Natural killer cell treated with Interleukin-12 subunit alpha and Interleukin-12 subunit beta and Interleukin-15 and Interleukin-18, amount 100 ng/mL, for 72 hours (primary cell): ENCODE results near the gene DAPP1. TPM values are rescaled to one million over a fixed set of nuclear protein-coding genes. Genes with fewer than 3 reads are reported as not detected.
"Not testable (repeated sequence)": the region's sequence is repeated elsewhere in the genome, so short reads cannot be mapped to it uniquely, and the experiment has no call there.

Experiments used
- ATAC-seq, 2 donors: fragments of 150-1000 bp; cut with Tn5 transposase in 1 of 2; sonication (Bioruptor Pico), chemical (Tn5 transposase) in 1 of 2; 2 replicates each; pipeline ENCODE4 v1.10.0; 2021
- DNase-seq: peaks from one replicate; pipeline ENCODE4 v3.0.0; 2022; ENCODE audit warnings: low spot score
- H3K27ac Mint-ChIP-seq, 2 donors: 1 replicate in 1 of 2; 2 replicates in 1 of 2; pipeline ENCODE4 v1.8.0; 2022; ENCODE audit warnings: mixed read lengths in 2 of 2, mild to moderate bottlenecking in 1 of 2, moderate library complexity in 1 of 2
- H3K27me3 Mint-ChIP-seq, 2 donors: 1 replicate in 1 of 2; 2 replicates in 1 of 2; pipeline ENCODE4 v1.8.0; 2022; ENCODE audit warnings: mixed read lengths in 2 of 2
- H3K36me3 Mint-ChIP-seq: one replicate; pipeline ENCODE4 v1.8.0; 2022; ENCODE audit warnings: mixed read lengths
- H3K4me1 Mint-ChIP-seq, 2 donors: 1 replicate in 1 of 2; 2 replicates in 1 of 2; pipeline ENCODE4 v1.8.0; 2022; ENCODE audit warnings: low read depth in 2 of 2, mixed read lengths in 2 of 2, mild to moderate bottlenecking in 1 of 2
- H3K4me3 Mint-ChIP-seq: one replicate; pipeline ENCODE4 v1.8.0; 2022; ENCODE audit warnings: mixed read lengths
- H3K9me3 Mint-ChIP-seq: 2 replicates; pipeline ENCODE4 v1.8.0; 2022; ENCODE audit warnings: mixed read lengths
- total RNA-seq, 2 donors: library from RNA; stranded (reverse); gene quantifications; one replicate each; pipeline ENCODE4 v1.2.3, GENCODE V29; 2022

DAPP1 gene
- total RNA-seq, 2 donors from 2014 or later = 15.9 to 23.4 TPM

DNA sequence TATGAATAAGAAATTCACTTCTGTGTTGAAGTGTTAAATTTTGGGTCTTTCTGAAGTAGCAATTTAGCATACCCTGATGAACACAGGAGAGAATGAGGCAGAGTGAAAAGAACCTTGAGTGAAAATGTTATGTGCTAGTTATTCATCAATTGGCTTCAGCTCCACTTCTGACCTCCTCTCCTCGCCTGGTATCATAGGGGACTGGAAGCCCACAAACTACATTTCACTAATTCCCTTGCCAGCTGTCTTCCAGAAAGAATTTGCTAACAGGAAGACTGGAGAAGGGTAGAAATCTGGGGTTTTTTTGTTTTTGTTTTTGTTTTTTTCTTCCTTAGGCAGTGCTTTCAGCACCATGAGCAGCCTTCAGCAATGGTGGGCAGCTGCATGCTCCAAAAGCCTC is 5.5 kb upstream of the DAPP1 start:
- H3K4me1 Mint-ChIP-seq = peaks cover 14 to 21% of the 10 kb centered on the region in 2 donors

GRCh38 chr4:99811850-99812249 is 4.8 kb upstream of the DAPP1 start:
- H3K4me1 Mint-ChIP-seq = peaks cover 22 to 28% of the 10 kb centered on the region in 2 donors
- H3K27me3 Mint-ChIP-seq = peaks cover 10 to 19% of the 10 kb centered on the region in 2 donors

More for the DNA sequence above, 5.5 kb upstream of the DAPP1 start:
- Mint-ChIP-seq H3K4me3 (no peak overlapping the region), H3K27ac (no peak overlapping the region), H3K9me3 (no peaks in the 10 kb centered on the region), H3K27me3 (peaks cover 10 to 19% of the 10 kb centered on the region in 2 donors), H3K36me3 (no peaks in the 10 kb centered on the region)
- DNase-seq = no peak
- no peak for ATAC-seq

GRCh38 chr4:99815597-99816011 is 1.0 kb upstream of the DAPP1 start:
- H3K36me3 Mint-ChIP-seq = no peaks in the 10 kb centered on the region
- no peaks in the 10 kb centered on the region for H3K9me3 Mint-ChIP-seq
- DNase-seq = no peak
- H3K4me3 Mint-ChIP-seq = peak overlapping the region; percentile 77
- peak in 1 of 2 donors; percentile 31 for ATAC-seq
- peaks cover 37 to 45% of the 10 kb centered on the region in 2 donors for H3K4me1 Mint-ChIP-seq
- peak overlapping the region; percentile 62 to 92 for H3K27ac Mint-ChIP-seq
- peaks cover 0 to under 1% of the 10 kb centered on the region in 2 donors for H3K27me3 Mint-ChIP-seq

More at GRCh38 chr4:99811850-99812249, 4.8 kb upstream of the DAPP1 start:
- Mint-ChIP-seq H3K36me3 (no peaks in the 10 kb centered on the region), H3K9me3 (no peaks in the 10 kb centered on the region), H3K27ac (no peak overlapping the region), H3K4me3 (no peak overlapping the region)
- no peak for DNase-seq
- ATAC-seq = no peak

DNA sequence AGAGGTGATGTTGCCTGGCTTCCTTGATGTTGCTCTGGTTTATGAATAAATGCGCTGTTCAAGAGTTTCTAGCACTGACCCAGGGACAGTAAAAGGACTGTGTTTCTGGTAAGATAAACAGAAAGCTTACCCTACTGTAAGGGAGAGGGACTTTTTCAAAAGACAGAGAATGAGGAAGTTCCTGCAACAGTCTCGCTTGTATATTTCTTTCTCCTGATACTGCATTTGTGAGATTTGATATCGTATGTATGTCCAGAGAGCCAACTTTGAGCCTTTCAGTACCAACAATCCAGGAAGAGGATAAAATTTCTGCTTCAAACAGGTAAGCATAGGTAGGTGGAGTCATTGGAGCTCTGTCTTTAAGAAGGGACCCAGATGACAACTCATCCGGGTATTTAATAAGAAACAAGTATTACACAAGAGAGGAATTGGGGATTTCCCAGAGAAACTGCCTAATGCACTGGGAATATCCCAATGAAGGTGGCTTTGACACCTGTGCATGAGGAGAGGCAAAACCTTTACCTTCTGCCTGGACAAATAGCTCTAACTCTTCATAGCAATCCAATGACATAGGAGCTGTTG is 773 bp downstream of the DAPP1 start:
- ATAC-seq = peak in 1 of 2 donors; percentile 54
- H3K9me3 Mint-ChIP-seq = no peaks in the 10 kb centered on the region
- no peak for DNase-seq
- peak overlapping the region; percentile 62 to 92 for H3K27ac Mint-ChIP-seq
- no peaks in the 10 kb centered on the region for H3K36me3 Mint-ChIP-seq
- peaks cover 39 to 45% of the 10 kb centered on the region in 2 donors for H3K4me1 Mint-ChIP-seq
- no peaks in the 10 kb centered on the region for H3K27me3 Mint-ChIP-seq
- H3K4me3 Mint-ChIP-seq = peak overlapping the region; percentile 77

GRCh38 chr4:99818661-99819060 is 2.0 kb downstream of the DAPP1 start:
- Mint-ChIP-seq H3K36me3 (no peaks in the 10 kb centered on the region), H3K27me3 (no peaks in the 10 kb centered on the region), H3K27ac (peak overlapping the region in 1 of 2 donors; percentile 24), H3K4me3 (peak overlapping the region; percentile 57), H3K4me1 (peaks cover 39 to 47% of the 10 kb centered on the region in 2 donors), H3K9me3 (no peaks in the 10 kb centered on the region)
- DNase-seq (no peak), ATAC-seq (no peak)

GRCh38 chr4:99821918-99822503 is 5.4 kb downstream of the DAPP1 start:
- no peak for ATAC-seq
- Mint-ChIP-seq H3K27me3 (peaks cover 0 to 3% of the 10 kb centered on the region in 2 donors), H3K27ac (no peak overlapping the region), H3K9me3 (no peaks in the 10 kb centered on the region), H3K36me3 (no peaks in the 10 kb centered on the region), H3K4me3 (no peak overlapping the region), H3K4me1 (peaks cover 24 to 28% of the 10 kb centered on the region in 2 donors)
- no peak for DNase-seq

DNA sequence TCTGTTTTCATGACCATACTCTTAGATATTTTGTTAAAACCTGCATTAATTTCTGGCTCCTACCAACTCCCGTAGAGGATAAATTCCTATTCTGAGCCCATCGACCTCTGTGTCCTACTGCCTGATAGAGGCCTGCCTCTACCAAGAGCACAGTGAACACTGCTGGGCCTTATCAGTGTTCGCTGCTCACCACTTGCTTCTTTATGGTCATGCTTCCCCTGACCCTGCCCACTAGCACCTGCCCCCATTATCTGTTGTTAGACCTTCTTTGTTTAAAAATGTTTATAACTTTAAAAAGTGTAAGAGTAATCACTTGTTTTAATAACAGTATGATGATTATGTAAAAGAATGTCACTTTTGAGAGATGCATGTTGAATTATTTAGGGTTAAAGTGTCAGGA is 6.1 kb downstream of the DAPP1 start:
- no peak overlapping the region for H3K27ac Mint-ChIP-seq
- H3K9me3 Mint-ChIP-seq = no peaks in the 10 kb centered on the region
- ATAC-seq (no peak), DNase-seq (no peak)
- no peak overlapping the region for H3K4me3 Mint-ChIP-seq
- H3K27me3 Mint-ChIP-seq = peaks cover 0 to 3% of the 10 kb centered on the region in 2 donors
- no peaks in the 10 kb centered on the region for H3K36me3 Mint-ChIP-seq
- peaks cover 19 to 22% of the 10 kb centered on the region in 2 donors for H3K4me1 Mint-ChIP-seq

- H3K27ac Mint-ChIP-seq = no peak overlapping the region
- peaks cover 13% of the 10 kb centered on the region in 2 donors for H3K4me1 Mint-ChIP-seq
- H3K4me3 Mint-ChIP-seq = no peak overlapping the region
- H3K36me3 Mint-ChIP-seq = no peaks in the 10 kb centered on the region
- DNase-seq = no peak
- H3K27me3 Mint-ChIP-seq = peaks cover 0 to 3% of the 10 kb centered on the region in 2 donors
- no peaks in the 10 kb centered on the region for H3K9me3 Mint-ChIP-seq
- ATAC-seq = no peak
Observed at GRCh38 chr4:99824070-99824599, 7.5 kb downstream of the DAPP1 start.

- Mint-ChIP-seq H3K4me3 (no peak overlapping the region), H3K27me3 (peaks cover 0 to 3% of the 10 kb centered on the region in 2 donors), H3K9me3 (no peaks in the 10 kb centered on the region), H3K4me1 (peaks cover 11 to 13% of the 10 kb centered on the region in 2 donors), H3K36me3 (no peaks in the 10 kb centered on the region), H3K27ac (no peak overlapping the region)
- ATAC-seq = no peak
- no peak for DNase-seq
Observed at GRCh38 chr4:99825272-99825671, 8.6 kb downstream of the DAPP1 start.

GRCh38 chr4:99826016-99826415 is 9.4 kb downstream of the DAPP1 start:
- Mint-ChIP-seq H3K36me3 (no peaks in the 10 kb centered on the region), H3K27me3 (peaks cover 0 to 3% of the 10 kb centered on the region in 2 donors), H3K27ac (no peak overlapping the region), H3K4me3 (no peak overlapping the region), H3K4me1 (peaks cover 10 to 13% of the 10 kb centered on the region in 2 donors), H3K9me3 (no peaks in the 10 kb centered on the region)
- no peak for ATAC-seq
- DNase-seq = no peak

GRCh38 chr4:99827454-99827853 is 10.8 kb downstream of the DAPP1 start:
- Mint-ChIP-seq H3K36me3 (no peaks in the 10 kb centered on the region), H3K4me3 (no peak overlapping the region), H3K27me3 (peaks cover 0 to 3% of the 10 kb centered on the region in 2 donors), H3K27ac (no peak overlapping the region), H3K9me3 (no peaks in the 10 kb centered on the region), H3K4me1 (peaks cover 4 to 5% of the 10 kb centered on the region in 2 donors)
- ATAC-seq = no peak
- no peak for DNase-seq

DNA sequence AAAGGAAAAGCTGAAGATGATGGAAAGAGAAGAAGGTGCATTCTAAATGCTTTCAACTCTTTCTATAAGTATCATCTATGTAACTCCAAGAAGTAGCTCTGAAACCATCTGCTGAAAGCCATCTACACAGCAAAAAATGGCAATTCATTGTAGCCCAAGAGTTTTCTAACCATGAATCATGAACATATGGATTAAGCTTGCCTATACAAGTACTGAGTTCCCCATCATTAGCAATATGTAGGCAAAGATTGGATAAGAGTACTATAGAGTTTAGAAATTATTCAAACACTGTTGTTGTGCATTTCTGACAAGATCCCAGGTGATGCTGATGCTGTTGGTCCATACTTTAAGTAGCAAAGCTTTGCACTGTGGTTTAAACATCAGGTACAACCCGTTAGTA is 11.2 kb downstream of the DAPP1 start:
- Mint-ChIP-seq H3K36me3 (no peaks in the 10 kb centered on the region), H3K9me3 (no peaks in the 10 kb centered on the region), H3K4me1 (peaks cover 4 to 5% of the 10 kb centered on the region in 2 donors), H3K27ac (no peak overlapping the region), H3K27me3 (peaks cover 0 to 3% of the 10 kb centered on the region in 2 donors), H3K4me3 (no peak overlapping the region)
- ATAC-seq = no peak
- DNase-seq = no peak

DNA sequence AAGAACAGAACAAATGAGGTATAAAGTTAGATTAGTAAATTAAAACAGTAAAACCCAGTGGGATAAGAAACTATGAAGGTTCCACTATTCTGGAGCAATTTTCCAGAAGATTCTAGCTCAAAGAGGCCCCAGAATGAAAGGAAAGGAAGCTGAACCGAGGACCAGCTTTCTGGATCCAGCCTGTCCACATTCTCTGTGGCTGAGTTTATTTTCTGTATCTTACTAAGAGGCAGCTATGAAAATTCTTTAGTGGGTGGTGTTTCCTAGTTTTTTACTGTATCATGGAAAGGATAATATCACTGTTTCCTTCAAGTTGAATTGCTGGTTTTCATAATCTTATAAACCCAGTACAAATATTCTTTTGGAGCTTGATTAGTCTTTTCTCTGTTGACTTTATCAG is 11.8 kb downstream of the DAPP1 start:
- Mint-ChIP-seq H3K27ac (no peak overlapping the region), H3K27me3 (peaks cover 0 to 3% of the 10 kb centered on the region in 2 donors), H3K9me3 (no peaks in the 10 kb centered on the region), H3K4me3 (no peak overlapping the region), H3K36me3 (no peaks in the 10 kb centered on the region), H3K4me1 (peaks cover 3 to 5% of the 10 kb centered on the region in 2 donors)
- DNase-seq (no peak), ATAC-seq (no peak)

- H3K4me1 Mint-ChIP-seq, H3K9me3 Mint-ChIP-seq, H3K27ac Mint-ChIP-seq, H3K4me3 Mint-ChIP-seq, H3K36me3 Mint-ChIP-seq, H3K27me3 Mint-ChIP-seq, DNase-seq, ATAC-seq: not testable (repeated sequence)
Observed at GRCh38 chr4:99830051-99830450, 13.4 kb downstream of the DAPP1 start.
